Trophoblast cell (in vitro differentiated cells and primary cell): ENCODE measurements around the gene CFAP53.

ENCODE experiments used
- DNase-seq, 2 donors: peaks; one replicate each; pipeline ENCODE4 v3.0.0-alpha.2; 2016
- H2AFZ ChIP-seq: 2 replicates; pipeline ENCODE4 v1.6.1; 2013; ENCODE audit warnings: low read length, moderate library complexity, mild to moderate bottlenecking; ENCODE audit not compliant: insufficient read depth, poor library complexity
- H2AK5ac ChIP-seq: 2 replicates; pipeline ENCODE4 v1.6.1; 2013; ENCODE audit warnings: mild to moderate bottlenecking, low read length
- H2BK120ac ChIP-seq: 2 replicates; pipeline ENCODE4 v1.6.1; 2013; ENCODE audit warnings: low read length, mild to moderate bottlenecking, moderate library complexity; ENCODE audit not compliant: insufficient read depth, poor library complexity
- H2BK12ac ChIP-seq: 2 replicates; pipeline ENCODE4 v1.6.1; 2013; ENCODE audit warnings: mild to moderate bottlenecking, low read length, moderate library complexity
- H2BK5ac ChIP-seq: 2 replicates; pipeline ENCODE4 v1.6.1; 2013; ENCODE audit warnings: low read length, low read depth, moderate library complexity, mild to moderate bottlenecking; ENCODE audit not compliant: poor library complexity
- H3K14ac ChIP-seq: 2 replicates; pipeline ENCODE4 v1.6.1; 2013; ENCODE audit warnings: mild to moderate bottlenecking, low read length
- H3K18ac ChIP-seq: 2 replicates; pipeline ENCODE4 v1.6.1; 2013; ENCODE audit warnings: mild to moderate bottlenecking, low read length
- H3K23ac ChIP-seq: 2 replicates; pipeline ENCODE4 v1.6.1; 2013; ENCODE audit warnings: low read length
- H3K27ac ChIP-seq: 2 replicates; pipeline ENCODE4 v1.5.1; 2013; ENCODE audit warnings: low read depth, mild to moderate bottlenecking, inconsistent platforms, low read length, moderate library complexity
- H3K27me3 ChIP-seq: 2 replicates; pipeline ENCODE4 v1.6.1; 2013; ENCODE audit warnings: inconsistent platforms, mild to moderate bottlenecking, low read length, moderate library complexity; ENCODE audit not compliant: insufficient read depth
- H3K36me3 ChIP-seq, 2 experiments: 1 replicate in 1 of 2; 2 replicates in 1 of 2; pipeline ENCODE4 v1.6.1; 2013; ENCODE audit warnings: low read length in 2 of 2, mild to moderate bottlenecking in 2 of 2, moderate library complexity in 1 of 2; ENCODE audit not compliant: insufficient read depth in 2 of 2, control insufficient read depth in 1 of 2
- H3K4ac ChIP-seq: 2 replicates; pipeline ENCODE4 v1.6.1; 2013; ENCODE audit warnings: low read depth, mild to moderate bottlenecking, low read length, moderate library complexity
- H3K4me1 ChIP-seq, 2 experiments: 1 replicate in 1 of 2; 2 replicates in 1 of 2; pipeline ENCODE4 v1.6.1; 2013; ENCODE audit warnings: low read length in 2 of 2, mild to moderate bottlenecking in 2 of 2, moderate library complexity in 1 of 2; ENCODE audit not compliant: insufficient read depth in 2 of 2, control insufficient read depth in 1 of 2
- H3K4me2 ChIP-seq: 2 replicates; pipeline ENCODE4 v1.6.1; 2013; ENCODE audit warnings: inconsistent platforms, mild to moderate bottlenecking, low read length, moderate library complexity
- H3K4me3 ChIP-seq: 2 replicates; pipeline ENCODE4 v1.5.1; 2013; ENCODE audit warnings: mild to moderate bottlenecking, low read depth, low read length, inconsistent platforms
- H3K79me1 ChIP-seq: one replicate; pipeline ENCODE4 v1.6.1; 2013; ENCODE audit warnings: low read length
- H3K79me2 ChIP-seq: 2 replicates; pipeline ENCODE4 v1.6.1; 2013; ENCODE audit warnings: low read length, mild to moderate bottlenecking; ENCODE audit not compliant: control insufficient read depth, insufficient read depth, poor library complexity
- H3K9ac ChIP-seq: 2 replicates; pipeline ENCODE4 v1.6.1; 2013; ENCODE audit warnings: mild to moderate bottlenecking, low read length
- H3K9me3 ChIP-seq: 2 replicates; pipeline ENCODE4 v1.6.1; 2013; ENCODE audit warnings: low read depth, mild to moderate bottlenecking, control low read depth, inconsistent platforms, low read length; ENCODE audit not compliant: insufficient read depth
- H4K12ac ChIP-seq: 2 replicates; pipeline ENCODE4 v1.6.1; 2013; ENCODE audit warnings: low read depth, mild to moderate bottlenecking, low read length, moderate library complexity
- H4K8ac ChIP-seq: 2 replicates; pipeline ENCODE4 v1.6.1; 2013; ENCODE audit warnings: low read depth, mild to moderate bottlenecking, low read length, moderate library complexity
- H4K91ac ChIP-seq: one replicate; pipeline ENCODE4 v1.6.1; 2013; ENCODE audit warnings: low read depth, mild to moderate bottlenecking, low read length, moderate library complexity
- WGBS: extraction: QIAGEN DNeasy Blood & Tissue Kit; methylation state at CpG from one replicate; pipeline ENCODE4 v1.1.7; 2013; ENCODE audit warnings: missing lambda C conversion rate; ENCODE audit not compliant: insufficient read length, insufficient coverage; ENCODE audit errors: extremely low coverage; 5-methylcytosine and 5-hydroxymethylcytosine counted together

CFAP53 gene

GRCh38 chr18:50199921-50200320, 66.4 kb downstream of the CFAP53 start:
- H3K9me3 ChIP-seq = no peaks in the 10 kb centered on the region
- H3K79me1 ChIP-seq = peaks cover under 1% of the 10 kb centered on the region
- no peak overlapping the region for H3K9ac ChIP-seq
- no peak overlapping the region for H4K91ac ChIP-seq
- no peak overlapping the region for H3K4ac ChIP-seq
- H2AK5ac ChIP-seq = no peak overlapping the region
- H2AFZ ChIP-seq = no peak overlapping the region
- H3K4me3 ChIP-seq = no peak overlapping the region
- H3K27ac ChIP-seq = no peak overlapping the region
- no peak overlapping the region for H3K4me2 ChIP-seq
- H3K23ac ChIP-seq = no peak overlapping the region
- no CpG with 5 or more reads among the region's 1 CpG for WGBS
- H3K4me1 ChIP-seq = no peaks in the 10 kb centered on the region
- H3K36me3 ChIP-seq = no peaks in the 10 kb centered on the region
- no peak overlapping the region for H3K18ac ChIP-seq
- no peak for DNase-seq
- no peak overlapping the region for H2BK12ac ChIP-seq
- H3K79me2 ChIP-seq = peaks cover under 1% of the 10 kb centered on the region
- no peaks in the 10 kb centered on the region for H3K27me3 ChIP-seq
- no peak overlapping the region for H2BK120ac ChIP-seq
- H2BK5ac ChIP-seq = no peak overlapping the region
- no peak overlapping the region for H4K12ac ChIP-seq
- H4K8ac ChIP-seq = no peak overlapping the region
- H3K14ac ChIP-seq = no peak overlapping the region

DNA sequence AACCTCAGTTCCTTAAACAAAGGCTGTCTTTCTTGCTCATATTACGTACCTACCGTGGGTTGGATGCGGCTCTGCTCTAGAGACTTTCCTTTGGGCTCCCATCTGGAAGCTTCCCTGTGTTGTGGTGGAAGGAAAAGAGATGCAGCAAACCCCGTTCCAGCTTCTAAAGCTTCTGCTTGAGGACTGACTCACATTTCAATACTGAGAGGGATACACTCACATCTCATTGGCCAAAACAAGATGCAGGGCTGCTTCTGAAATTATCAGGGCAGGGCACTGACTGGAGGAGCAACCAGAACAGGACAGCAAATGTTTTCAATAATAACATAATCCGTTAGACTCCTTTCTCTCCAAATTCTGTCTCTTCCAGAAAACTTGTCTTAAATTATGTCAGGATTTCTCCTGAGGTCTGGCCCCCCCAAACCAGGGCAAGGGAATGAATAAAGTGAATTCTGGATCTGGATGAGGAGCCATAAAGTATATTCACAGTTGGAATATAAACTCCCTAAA, 66.9 kb downstream of the CFAP53 start:
- H2BK12ac ChIP-seq = no peak overlapping the region
- H2AK5ac ChIP-seq = no peak overlapping the region
- no peaks in the 10 kb centered on the region for H3K27me3 ChIP-seq
- no peak overlapping the region for H4K12ac ChIP-seq
- H3K9ac ChIP-seq = no peak overlapping the region
- peaks cover 5% of the 10 kb centered on the region for H3K79me1 ChIP-seq
- no peak overlapping the region for H2AFZ ChIP-seq
- H3K18ac ChIP-seq = no peak overlapping the region
- no peak overlapping the region for H4K8ac ChIP-seq
- no peaks in the 10 kb centered on the region for H3K9me3 ChIP-seq
- no peak overlapping the region for H4K91ac ChIP-seq
- DNase-seq = no peak
- H3K4me2 ChIP-seq = no peak overlapping the region
- no peak overlapping the region for H3K14ac ChIP-seq
- no peak overlapping the region for H3K4ac ChIP-seq
- peaks cover 5% of the 10 kb centered on the region for H3K79me2 ChIP-seq
- H3K27ac ChIP-seq = no peak overlapping the region
- no peaks in the 10 kb centered on the region for H3K4me1 ChIP-seq
- H2BK120ac ChIP-seq = no peak overlapping the region
- no peaks in the 10 kb centered on the region for H3K36me3 ChIP-seq
- no CpG with 5 or more reads among the region's 5 CpGs for WGBS
- H2BK5ac ChIP-seq = no peak overlapping the region
- H3K23ac ChIP-seq = no peak overlapping the region
- no peak overlapping the region for H3K4me3 ChIP-seq

DNA sequence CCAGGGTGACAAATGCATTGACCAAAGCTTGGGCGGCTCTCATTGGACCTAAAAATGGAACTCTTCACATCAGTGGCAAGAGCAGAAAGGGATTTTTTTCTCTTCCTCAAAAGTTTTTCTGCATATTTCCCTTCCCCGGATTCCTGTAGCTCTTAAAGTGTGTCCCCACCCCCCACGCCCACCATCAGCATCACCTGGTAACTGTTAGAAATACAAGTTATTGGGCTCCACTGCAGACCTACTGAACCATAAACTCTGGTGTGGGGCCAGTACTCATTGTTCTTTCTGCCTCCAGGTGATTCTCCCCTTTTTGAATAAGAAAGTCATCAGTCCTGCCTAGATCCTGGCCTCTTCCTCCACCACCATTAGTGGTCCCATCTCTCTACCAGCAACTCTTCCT, 70.0 kb downstream of the CFAP53 start:
- peaks cover 12 to 14% of the 10 kb centered on the region in 2 experiments for H3K4me1 ChIP-seq
- no peak overlapping the region for H2BK5ac ChIP-seq
- H3K9me3 ChIP-seq = no peaks in the 10 kb centered on the region

DNA sequence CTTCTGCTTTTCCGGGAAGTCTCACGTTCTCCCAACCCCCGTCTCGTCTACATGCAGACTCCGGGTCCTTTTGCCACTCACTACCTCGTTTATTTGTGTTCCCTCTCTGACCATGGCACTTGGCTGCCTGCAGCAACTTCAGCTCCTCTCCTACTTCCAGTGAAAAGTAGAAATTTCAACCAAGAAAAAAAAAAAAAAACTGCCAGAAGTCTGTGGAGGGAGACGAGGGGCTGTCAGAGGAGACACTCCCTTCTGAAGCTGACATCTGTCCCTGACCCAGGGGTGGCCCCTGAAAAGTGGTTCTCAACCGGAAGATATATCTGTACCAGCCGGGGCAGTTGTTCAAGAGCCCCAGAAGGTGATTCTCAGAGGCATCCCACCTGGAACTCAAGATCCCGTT, 70.6 kb downstream of the CFAP53 start:
- H4K8ac ChIP-seq = no peak overlapping the region
- H3K79me2 ChIP-seq = peaks cover 10% of the 10 kb centered on the region
- no peak overlapping the region for H3K4ac ChIP-seq
- WGBS = no CpG with 5 or more reads among the region's 10 CpGs
- no peak overlapping the region for H3K23ac ChIP-seq
- no peaks in the 10 kb centered on the region for H3K36me3 ChIP-seq
- no peak overlapping the region for H3K4me3 ChIP-seq
- DNase-seq = no peak
- no peaks in the 10 kb centered on the region for H3K9me3 ChIP-seq
- no peak overlapping the region for H3K9ac ChIP-seq
- H3K4me2 ChIP-seq = no peak overlapping the region
- H3K27ac ChIP-seq = no peak overlapping the region
- no peak overlapping the region for H4K12ac ChIP-seq
- peaks cover 12% of the 10 kb centered on the region for H3K27me3 ChIP-seq
- no peak overlapping the region for H4K91ac ChIP-seq
- H3K18ac ChIP-seq = no peak overlapping the region
- no peak overlapping the region for H2AK5ac ChIP-seq
- no peak overlapping the region for H2BK120ac ChIP-seq
- H3K4me1 ChIP-seq = peaks cover 12 to 14% of the 10 kb centered on the region in 2 experiments
- no peak overlapping the region for H3K14ac ChIP-seq
- no peak overlapping the region for H2BK12ac ChIP-seq
- H2AFZ ChIP-seq = no peak overlapping the region
- H3K79me1 ChIP-seq = peaks cover 8% of the 10 kb centered on the region
- no peak overlapping the region for H2BK5ac ChIP-seq

More for the DNA sequence above, 70.0 kb downstream of the CFAP53 start:
- DNase-seq = no peak
- no peak overlapping the region for H4K12ac ChIP-seq
- H3K23ac ChIP-seq = no peak overlapping the region
- no peak overlapping the region for H3K4me3 ChIP-seq
- H3K4me2 ChIP-seq = no peak overlapping the region
- H3K18ac ChIP-seq = no peak overlapping the region
- no peak overlapping the region for H4K8ac ChIP-seq
- H2AK5ac ChIP-seq = no peak overlapping the region
- H3K79me2 ChIP-seq = peaks cover 10% of the 10 kb centered on the region
- H3K4ac ChIP-seq = no peak overlapping the region
- no peak overlapping the region for H2BK12ac ChIP-seq
- H3K14ac ChIP-seq = no peak overlapping the region
- peaks cover 12% of the 10 kb centered on the region for H3K27me3 ChIP-seq
- WGBS = no CpG with 5 or more reads among the region's 3 CpGs
- H4K91ac ChIP-seq = no peak overlapping the region
- H3K9ac ChIP-seq = no peak overlapping the region
- no peak overlapping the region for H2AFZ ChIP-seq
- no peak overlapping the region for H2BK120ac ChIP-seq
- no peak overlapping the region for H3K27ac ChIP-seq
- peaks cover 8% of the 10 kb centered on the region for H3K79me1 ChIP-seq
- no peaks in the 10 kb centered on the region for H3K36me3 ChIP-seq
